Spleen (tissue), 11 donors: ENCODE measurements around the gene NFIA. TPM values are rescaled to one million over a fixed set of nuclear protein-coding genes. Genes with fewer than 3 reads are reported as not detected.

Source experiments
- DNase-seq: peaks from one replicate; pipeline ENCODE4 v3.0.0-alpha.2; 2020
- H3K27ac ChIP-seq, 8 donors: fragments of 200-600 bp; sonication (generic) in 7 of 8; 1 replicate in 4 of 8; 2 replicates in 4 of 8; pipeline versions ENCODE4 v1.5.0 to v1.8.0; 2016 to 2021; ENCODE audit warnings: inconsistent platforms in 4 of 8, mild to moderate bottlenecking in 4 of 8, moderate library complexity in 1 of 8
- H3K27me3 ChIP-seq, 7 donors: fragments of 200-600 bp; sonication (generic) in 6 of 7; replicated peaks in 1 of 7; 1 replicate in 4 of 7; 2 replicates in 3 of 7; pipeline versions ENCODE4 v1.5.0 to v1.8.0; 2016 to 2021; ENCODE audit warnings: inconsistent platforms in 3 of 7, mild to moderate bottlenecking in 1 of 7
- H3K36me3 ChIP-seq, 6 donors: fragments of 200-600 bp; sonication (generic) in 5 of 6; 1 replicate in 4 of 6; 2 replicates in 2 of 6; pipeline versions ENCODE4 v1.5.0 to v1.8.0; 2016 to 2021; ENCODE audit warnings: inconsistent platforms in 2 of 6
- H3K4me1 ChIP-seq, 6 donors: fragments of 200-600 bp; sonication (generic) in 5 of 6; 1 replicate in 3 of 6; 2 replicates in 3 of 6; pipeline versions ENCODE4 v1.5.0 to v1.8.0; 2016 to 2021; ENCODE audit warnings: inconsistent platforms in 3 of 6
- H3K4me3 ChIP-seq, 8 donors: fragments of 200-600 bp; sonication (generic) in 7 of 8; 1 replicate in 4 of 8; 2 replicates in 4 of 8; pipeline versions ENCODE4 v1.5.0 to v1.8.0; 2016 to 2021; ENCODE audit warnings: inconsistent platforms in 4 of 8, mild to moderate bottlenecking in 4 of 8, moderate library complexity in 2 of 8
- H3K9me3 ChIP-seq, 8 donors: fragments of 200-600 bp; sonication (generic) in 7 of 8; 1 replicate in 4 of 8; 2 replicates in 4 of 8; pipeline versions ENCODE4 v1.5.0 to v1.8.0; 2016 to 2021; ENCODE audit warnings: inconsistent platforms in 4 of 8
- POLR2A ChIP-seq, 3 donors: fragments of 450-650 bp; IDR thresholded peaks; one replicate each; pipeline ENCODE4 v1.5.1; 2017; ENCODE audit warnings: antibody characterized with exemption in 3 of 3, mild to moderate bottlenecking in 1 of 3
- POLR2AphosphoS5 ChIP-seq, 3 donors: sonication (generic); formaldehyde crosslinking; IDR thresholded peaks; one replicate each; pipeline ENCODE4 v1.5.1; 2017; ENCODE audit warnings: antibody characterized with exemption in 3 of 3
- WGBS, 5 donors: extraction: QIAGEN DNeasy Blood & Tissue Kit in 3 of 5; methylation state at CpG; one replicate each; pipeline versions ENCODE4 v1.1.5 to v1.1.7; 2013 to 2018; 5-methylcytosine and 5-hydroxymethylcytosine counted together
- intact Hi-C: fragments of 100-400 bp; cut with DNase I; formaldehyde crosslinking; loops from one replicate; pipeline ENCODE4 v1.15.0; 2023; ENCODE audit warnings: low total_unique reads
- polyA plus RNA-seq, 3 donors: library from polyadenylated mRNA; stranded (reverse); fragments of 200-250 nt; gene quantifications; one replicate each; pipeline ENCODE4 v1.2.1, GENCODE V29; 2013
- total RNA-seq, 7 donors: library from RNA; depleted of rRNA in 3 of 7; stranded (reverse); fragments of >200 nt in 3 of 7; fragmentation: NEBNext Ultra II Directional in 4 of 7; extraction: Animal tissue kit (Norgen Biotek cat#: 25700) in 4 of 7; gene quantifications; one replicate each; pipeline versions ENCODE4 v1.1.0 to v1.2.1, GENCODE V29; 2016 to 2021
- TF ChIP-seq, protein P1 (sequence below), 11 experiments: fragments of 200-600 bp in 7 of 11; fragments of 450-650 bp in 4 of 11; sonication (generic) in 4 of 11; IDR thresholded peaks in 8 of 11; conservative IDR thresholded peaks in 3 of 11; 1 replicate in 7 of 11; 2 replicates in 4 of 11; pipeline versions ENCODE4 v1.4.0 to v1.8.0; 2016 to 2021; ENCODE audit warnings: antibody characterized with exemption in 11 of 11, inconsistent platforms in 4 of 11, mild to moderate bottlenecking in 1 of 11
- donor health status: healthy with polysubstance abuse.
- donor health status: DM: no; HTN: no; CAD: no; lungs with moderate emphysema.
- donor health status: DM: no; HTN: no; CAD: no.
- donor health status: Bipolar disorder and iron deficiency.
- donor health status: healthy.
- donor health status: DM: no; HTN: no; CAD: no.
- donor health status: DM: yes; HTN: yes; CAD: no.

Gene NFIA
- total and polyA plus RNA-seq, 10 donors, result 3.1 to 76.8 (median 35.5) TPM

DNA sequence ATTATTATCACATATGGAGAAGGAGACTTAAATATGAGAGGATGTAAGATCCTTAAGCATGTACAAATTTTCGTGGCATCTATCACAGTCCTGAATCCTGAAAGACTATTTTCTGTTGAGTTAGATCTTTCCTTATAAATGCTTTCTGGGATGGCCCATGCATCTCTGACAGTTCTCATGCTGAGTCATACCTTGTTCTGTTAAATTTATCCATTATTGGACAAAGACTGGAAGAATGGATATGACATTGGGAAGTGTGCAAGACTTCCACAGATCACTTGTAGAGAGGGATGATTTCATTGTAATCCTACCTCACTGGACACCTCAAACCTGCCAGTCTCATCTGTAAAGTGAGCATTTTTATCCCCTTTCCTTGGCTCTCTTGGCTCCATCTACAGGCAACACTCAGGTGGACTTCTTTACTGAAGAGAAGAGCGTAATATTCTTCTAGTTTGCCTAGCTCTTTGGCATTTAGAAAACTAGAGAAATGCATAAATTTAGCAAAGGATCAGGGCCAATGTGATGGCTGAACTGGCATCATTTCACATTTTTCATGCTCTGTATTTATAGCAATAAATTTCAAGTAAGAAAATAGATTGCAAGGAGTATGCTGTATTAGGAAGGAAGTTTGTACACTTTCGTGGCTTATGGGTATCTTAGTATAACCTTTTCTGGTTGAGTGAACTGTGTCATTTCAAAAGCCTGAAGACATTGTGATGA lies 128.2 kb downstream of the NFIA start:
- WGBS, 5 donors, result 65 to 79% (median 77%) methylated on average over 3 of the region's 3 CpGs
- no peaks in the 10 kb centered on the region for H3K9me3 ChIP-seq
- no peaks in the 10 kb centered on the region for H3K36me3 ChIP-seq
- H3K4me3 ChIP-seq, result no peak overlapping the region
- intact Hi-C loops, result no loop called here
- H3K4me1 ChIP-seq, result no peaks in the 10 kb centered on the region
- no peak for DNase-seq
- no peak overlapping the region for H3K27ac ChIP-seq
- TF ChIP-seq POLR2A (IDR thresholded peaks at IDR 0.05), result no peak
- no peak for TF ChIP-seq POLR2AphosphoS5 (IDR thresholded peaks at IDR 0.05)
- TF ChIP-seq, protein P1, sequence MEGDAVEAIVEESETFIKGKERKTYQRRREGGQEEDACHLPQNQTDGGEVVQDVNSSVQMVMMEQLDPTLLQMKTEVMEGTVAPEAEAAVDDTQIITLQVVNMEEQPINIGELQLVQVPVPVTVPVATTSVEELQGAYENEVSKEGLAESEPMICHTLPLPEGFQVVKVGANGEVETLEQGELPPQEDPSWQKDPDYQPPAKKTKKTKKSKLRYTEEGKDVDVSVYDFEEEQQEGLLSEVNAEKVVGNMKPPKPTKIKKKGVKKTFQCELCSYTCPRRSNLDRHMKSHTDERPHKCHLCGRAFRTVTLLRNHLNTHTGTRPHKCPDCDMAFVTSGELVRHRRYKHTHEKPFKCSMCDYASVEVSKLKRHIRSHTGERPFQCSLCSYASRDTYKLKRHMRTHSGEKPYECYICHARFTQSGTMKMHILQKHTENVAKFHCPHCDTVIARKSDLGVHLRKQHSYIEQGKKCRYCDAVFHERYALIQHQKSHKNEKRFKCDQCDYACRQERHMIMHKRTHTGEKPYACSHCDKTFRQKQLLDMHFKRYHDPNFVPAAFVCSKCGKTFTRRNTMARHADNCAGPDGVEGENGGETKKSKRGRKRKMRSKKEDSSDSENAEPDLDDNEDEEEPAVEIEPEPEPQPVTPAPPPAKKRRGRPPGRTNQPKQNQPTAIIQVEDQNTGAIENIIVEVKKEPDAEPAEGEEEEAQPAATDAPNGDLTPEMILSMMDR (IDR thresholded peaks at IDR 0.05 in 8 of 11, conservative IDR thresholded peaks at IDR 0.05 in 3 of 11), result no peak
- H3K27me3 ChIP-seq, result no peaks in the 10 kb centered on the region

DNA sequence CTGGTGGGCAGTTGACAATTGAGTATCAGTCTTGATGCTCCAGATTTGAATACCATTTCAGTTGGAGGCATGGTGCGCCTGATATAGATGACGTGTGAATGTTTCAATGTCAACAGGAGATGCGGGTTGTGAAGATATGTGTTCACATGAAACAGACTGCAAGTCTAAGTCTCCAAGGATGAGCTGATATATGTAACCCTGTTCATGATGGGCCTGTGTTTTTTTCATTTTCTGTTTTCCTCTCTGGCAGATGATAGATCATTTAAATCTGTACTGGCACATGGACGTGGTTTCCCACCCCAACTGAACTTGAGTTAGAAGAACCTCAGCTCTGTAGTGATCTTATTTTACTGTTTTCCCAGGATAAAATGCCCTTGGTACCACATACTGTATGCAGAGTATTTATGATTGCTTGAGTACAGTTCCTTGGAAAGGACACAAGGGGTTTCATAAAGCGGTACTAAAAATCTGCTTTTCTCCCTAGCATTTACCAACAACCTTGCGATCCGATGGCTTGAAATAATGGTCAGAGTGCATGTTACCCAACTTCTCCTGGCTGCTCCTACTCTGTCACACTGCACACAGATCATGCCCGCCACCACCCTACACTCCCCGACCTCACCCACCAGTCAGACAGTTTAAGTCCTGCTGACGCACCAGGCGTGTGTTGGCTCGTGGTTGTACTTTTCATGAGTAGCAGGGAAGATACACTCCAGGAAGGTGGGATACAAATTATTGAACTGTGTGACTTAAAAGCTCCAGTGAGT lies 131.1 kb downstream of the NFIA start:
- Histone ChIP-seq H3K4me1 (no peaks in the 10 kb centered on the region), H3K36me3 (no peaks in the 10 kb centered on the region), H3K4me3 (no peak overlapping the region), H3K27me3 (no peaks in the 10 kb centered on the region), H3K9me3 (no peaks in the 10 kb centered on the region), H3K27ac (no peak overlapping the region)
- intact Hi-C loops, result no loop called here
- TF ChIP-seq POLR2AphosphoS5 (IDR thresholded peaks at IDR 0.05) (no peak), POLR2A (IDR thresholded peaks at IDR 0.05) (no peak)
- TF ChIP-seq, protein P1 (IDR thresholded peaks at IDR 0.05 in 8 of 11, conservative IDR thresholded peaks at IDR 0.05 in 3 of 11), result no peak
- WGBS, 5 donors, result 86 to 95% (median 93%) methylated on average over 12 of the region's 12 CpGs
- no peak for DNase-seq

DNA sequence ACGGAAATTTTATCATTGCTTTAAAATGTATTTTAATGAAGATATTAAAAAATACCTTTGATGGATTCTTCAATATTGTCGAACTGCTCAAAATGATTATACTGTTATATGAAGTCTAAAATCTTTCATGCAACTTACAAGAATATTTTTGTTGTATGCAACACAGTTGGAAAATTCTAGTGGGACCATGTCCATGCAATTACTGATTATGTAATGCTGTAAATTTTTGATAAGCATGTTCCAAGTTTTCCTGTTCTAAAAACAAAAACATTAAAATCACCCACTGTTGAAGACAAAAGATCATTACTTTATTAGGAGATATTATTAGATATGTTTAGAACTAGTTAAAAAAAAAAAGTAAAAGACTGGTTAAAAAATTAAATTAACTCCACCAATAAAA lies 132.8 kb downstream of the NFIA start:
- no peak overlapping the region for H3K4me3 ChIP-seq
- no peak for DNase-seq
- no peaks in the 10 kb centered on the region for H3K4me1 ChIP-seq
- TF ChIP-seq POLR2AphosphoS5 (IDR thresholded peaks at IDR 0.05) (no peak), POLR2A (IDR thresholded peaks at IDR 0.05) (no peak)
- TF ChIP-seq, protein P1 (IDR thresholded peaks at IDR 0.05 in 8 of 11, conservative IDR thresholded peaks at IDR 0.05 in 3 of 11), result no peak
- 88 to 96% (median 94%) methylated on average over 2 of the region's 2 CpGs for WGBS, 5 donors
- intact Hi-C loops, result no loop called here
- no peak overlapping the region for H3K27ac ChIP-seq
- H3K9me3 ChIP-seq, result no peaks in the 10 kb centered on the region
- H3K27me3 ChIP-seq, result no peaks in the 10 kb centered on the region
- no peaks in the 10 kb centered on the region for H3K36me3 ChIP-seq

DNA sequence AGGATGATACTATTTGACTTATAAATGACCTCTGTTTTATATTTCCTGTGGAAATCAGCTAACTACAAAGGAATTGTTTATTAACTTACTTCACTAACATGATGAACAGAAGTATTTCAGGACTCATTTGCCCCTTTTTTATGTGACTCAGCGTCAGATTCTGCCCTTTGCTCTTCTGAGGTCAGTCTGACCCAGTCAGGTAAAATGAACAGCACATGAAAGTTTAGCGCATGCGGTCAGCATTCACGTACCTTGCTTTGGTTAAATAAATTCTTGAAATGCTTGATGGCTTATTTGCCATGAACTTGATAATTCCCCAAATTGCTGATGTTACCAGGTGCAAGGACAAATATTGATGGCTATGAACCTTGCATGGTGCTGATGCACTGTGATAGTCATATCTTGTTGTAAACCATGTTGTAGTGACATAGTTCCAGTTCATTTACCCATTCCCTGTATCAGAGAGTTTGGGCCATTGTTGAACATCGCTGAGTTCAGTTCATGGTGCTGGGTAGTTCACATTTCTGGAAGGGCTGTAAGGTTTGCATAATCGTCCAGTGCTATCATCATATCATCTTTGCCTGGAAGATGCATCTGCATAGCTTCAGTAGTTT lies 133.4 kb downstream of the NFIA start:
- Histone ChIP-seq H3K27ac (no peak overlapping the region), H3K27me3 (no peaks in the 10 kb centered on the region), H3K4me3 (no peak overlapping the region), H3K9me3 (no peaks in the 10 kb centered on the region), H3K36me3 (no peaks in the 10 kb centered on the region), H3K4me1 (no peaks in the 10 kb centered on the region)
- intact Hi-C loops, result no loop called here
- TF ChIP-seq POLR2A (IDR thresholded peaks at IDR 0.05), result no peak
- 89 to 96% (median 93%) methylated on average over 6 of the region's 6 CpGs for WGBS, 5 donors
- DNase-seq, result no peak
